ENCODE data around the gene ADGRD1. TPM values are rescaled to one million over a fixed set of nuclear protein-coding genes. Genes with fewer than 3 reads are reported as not detected.

The ADGRD1 gene
- polyA plus RNA-seq, 3 donors: 3.3 to 11.0 (median 10.3) TPM

DNA sequence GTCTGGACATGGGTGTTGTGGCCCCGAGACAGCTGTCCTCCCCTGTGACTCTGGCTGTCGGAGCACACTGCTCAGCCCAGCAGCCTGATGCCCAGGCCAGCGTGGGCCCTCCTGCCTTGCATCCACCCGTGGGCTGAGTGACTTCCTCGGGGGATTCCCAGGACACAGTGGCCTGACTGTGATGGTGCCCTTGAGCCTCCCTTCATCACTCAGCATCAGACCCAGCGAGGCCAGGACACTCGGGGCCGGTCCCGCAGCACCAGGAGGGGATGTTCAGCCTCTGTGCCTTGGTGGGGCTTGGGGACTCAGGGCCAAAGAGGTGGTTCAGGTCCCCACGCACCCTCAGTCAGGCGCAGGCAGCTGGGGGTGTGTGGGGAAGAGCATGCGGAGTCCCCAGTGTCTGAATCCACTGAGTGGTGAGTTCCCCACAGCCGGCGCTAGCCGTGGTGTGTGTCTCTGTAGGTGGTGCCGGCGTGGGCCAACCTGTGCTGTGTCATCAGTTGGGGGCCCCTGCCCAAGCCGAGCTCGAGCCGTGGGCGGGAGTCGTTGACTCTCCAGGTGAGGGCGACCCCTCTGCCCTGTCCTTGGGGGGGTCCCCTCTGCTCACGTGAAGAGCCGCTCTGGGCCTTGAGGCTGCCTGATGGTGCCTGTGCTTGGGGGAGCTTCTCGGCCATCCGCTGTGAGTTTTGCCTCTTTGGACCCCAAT is 185.8 kb downstream of the ADGRD1 start:
- 86 to 93% (median 91%) methylated on average over 27 of the region's 27 CpGs for WGBS, 3 donors

GRCh38 chr12:131140069-131140435 is 186.3 kb downstream of the ADGRD1 start:
- H3K27ac ChIP-seq (ENCODE audit: low read depth, low read length): no peak overlapping the region
- 86 to 91% (median 91%) methylated on average over 12 of the region's 12 CpGs for WGBS, 3 donors

More for the DNA sequence above, 185.8 kb downstream of the ADGRD1 start:
- H3K27ac ChIP-seq (ENCODE audit: low read depth, low read length): no peak overlapping the region

GRCh38 chr12:131140697-131141096 is 187.0 kb downstream of the ADGRD1 start:
- WGBS, 3 donors: 91 to 93% (median 92%) methylated on average over 10 of the region's 10 CpGs
- H3K27ac ChIP-seq (ENCODE audit: low read depth, low read length): no peak overlapping the region

DNA sequence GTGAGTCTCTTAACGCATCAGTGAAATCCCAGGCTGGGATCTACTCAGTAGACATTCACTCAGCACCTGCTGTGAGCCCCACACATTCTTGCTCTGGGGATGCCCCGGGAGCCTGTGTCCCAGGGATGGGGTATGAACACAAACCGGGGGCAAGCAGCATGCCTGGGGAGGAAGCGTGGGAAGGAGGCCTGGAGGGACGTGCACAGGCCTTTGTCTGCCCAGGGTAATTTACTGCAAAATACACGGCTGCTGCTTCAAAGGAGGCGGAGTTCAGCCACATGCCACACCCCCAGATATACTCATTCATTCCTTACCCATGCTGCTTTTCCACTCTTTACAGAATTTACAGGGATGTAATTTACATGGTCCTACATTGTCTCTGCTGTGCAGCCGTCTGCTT is 187.8 kb downstream of the ADGRD1 start:
- H3K27ac ChIP-seq (ENCODE audit: low read depth, low read length): no peak overlapping the region
- WGBS, 3 donors: 81 to 82% (median 81%) methylated on average over 8 of the region's 8 CpGs

DNA sequence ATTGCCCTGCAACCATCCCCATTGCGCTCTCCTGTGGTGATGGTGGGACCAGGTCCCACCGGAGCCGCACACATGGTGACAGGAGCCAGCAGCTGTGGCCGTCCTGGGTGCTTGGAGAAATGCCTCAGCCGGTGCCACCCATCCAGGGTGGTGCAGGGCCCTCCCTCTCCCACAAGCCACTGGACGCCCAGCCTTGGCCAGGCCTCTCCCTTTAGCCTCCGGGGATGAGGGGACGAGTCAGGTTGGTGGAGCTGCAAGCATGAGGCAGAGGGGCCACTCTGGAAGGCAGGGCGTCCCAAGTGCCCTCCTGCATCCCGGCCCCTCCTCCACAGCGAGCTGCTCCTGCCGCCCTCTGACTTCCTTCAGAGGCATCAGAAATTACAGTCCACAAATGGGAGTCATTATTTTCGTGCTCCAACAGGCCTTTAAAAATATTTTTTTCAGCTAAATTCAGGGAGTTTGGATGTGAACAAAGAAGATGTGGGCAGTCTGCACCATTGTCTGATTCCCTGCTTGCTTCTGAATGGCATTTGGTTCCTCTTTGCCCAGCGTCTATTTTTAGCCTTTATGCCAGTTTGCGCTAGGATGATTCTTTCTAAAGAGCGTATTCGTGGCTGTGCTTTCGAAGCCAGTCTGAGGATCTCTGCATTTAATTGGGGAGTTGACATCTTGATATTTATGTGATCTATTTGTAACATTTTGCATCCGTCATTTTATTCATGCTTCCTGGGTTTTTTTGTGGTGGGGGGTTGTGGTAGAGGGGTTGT is 189.4 kb downstream of the ADGRD1 start:
- no peak overlapping the region for H3K27ac ChIP-seq (ENCODE audit: low read depth, low read length)
- 56 to 72% (median 67%) methylated on average over 19 of the region's 19 CpGs for WGBS, 3 donors

GRCh38 chr12:131146173-131146675 is 192.5 kb downstream of the ADGRD1 start:
- 76 to 80% (median 76%) methylated on average over 5 of the region's 5 CpGs for WGBS, 3 donors
- H3K27ac ChIP-seq (ENCODE audit: low read depth, low read length): no peak overlapping the region

DNA sequence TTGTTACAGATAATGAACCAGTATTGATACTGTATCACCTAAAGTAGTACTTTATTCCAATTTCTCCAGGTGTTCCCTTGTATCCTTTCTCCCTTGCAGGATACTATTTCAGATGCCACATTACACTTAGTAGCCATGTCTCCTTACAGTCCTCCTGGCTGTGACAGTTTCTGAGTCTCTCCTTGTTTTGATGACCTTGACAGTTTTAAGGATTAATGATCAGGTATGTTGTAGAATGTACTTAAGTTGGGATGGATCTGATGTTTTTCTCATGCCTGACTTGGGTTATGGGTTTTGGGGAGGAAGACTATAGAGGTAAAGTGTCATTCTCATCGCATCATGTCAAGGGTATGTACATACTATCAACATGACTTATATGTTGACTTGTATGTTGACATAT is 193.6 kb downstream of the ADGRD1 start:
- no peak overlapping the region for H3K27ac ChIP-seq (ENCODE audit: low read depth, low read length)
- 93 to 98% (median 97%) methylated on average over 1 of the region's 1 CpG for WGBS, 3 donors

DNA sequence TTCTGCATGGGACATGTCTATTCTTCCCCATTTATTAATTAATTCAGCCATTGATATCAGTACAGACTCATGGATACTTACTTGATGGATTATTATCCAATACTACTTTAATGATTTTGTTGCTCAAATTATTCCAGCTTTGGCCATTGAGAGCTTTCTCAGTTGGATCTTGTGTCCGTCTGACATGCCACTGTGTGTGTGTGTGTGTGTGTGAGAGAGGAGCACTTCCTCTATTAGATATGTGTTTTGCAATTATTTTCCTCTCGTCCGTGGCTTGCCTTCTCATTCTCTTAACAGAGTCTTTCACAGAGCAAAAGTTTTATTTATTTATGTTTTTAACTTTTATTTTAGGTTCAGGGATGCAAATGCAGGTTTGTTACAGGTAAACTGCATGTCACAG is 194.2 kb downstream of the ADGRD1 start:
- WGBS, 3 donors: 44 to 72% (median 51%) methylated on average over 3 of the region's 3 CpGs
- no peak overlapping the region for H3K27ac ChIP-seq (ENCODE audit: low read depth, low read length)

- 76 to 87% (median 85%) methylated on average over 8 of the region's 8 CpGs for WGBS, 3 donors
Measured at GRCh38 chr12:131151558-131152345, 198.0 kb downstream of the ADGRD1 start.

GRCh38 chr12:131152587-131152986 is 198.9 kb downstream of the ADGRD1 start:
- 86 to 92% (median 92%) methylated on average over 5 of the region's 5 CpGs for WGBS, 3 donors

More at GRCh38 chr12:131151558-131152345, 198.0 kb downstream of the ADGRD1 start:
- no peak overlapping the region for H3K27ac ChIP-seq (ENCODE audit: low read depth, low read length)

GRCh38 chr12:131153016-131153415 is 199.3 kb downstream of the ADGRD1 start:
- 82 to 87% (median 87%) methylated on average over 5 of the region's 5 CpGs for WGBS, 3 donors
- no peak overlapping the region for H3K27ac ChIP-seq (ENCODE audit: low read depth, low read length)

More at GRCh38 chr12:131152587-131152986, 198.9 kb downstream of the ADGRD1 start:
- no peak overlapping the region for H3K27ac ChIP-seq (ENCODE audit: low read depth, low read length)

- 79 to 87% (median 87%) methylated on average over 5 of the region's 5 CpGs for WGBS, 3 donors
Measured at GRCh38 chr12:131153956-131154355, 200.2 kb downstream of the ADGRD1 start.

GRCh38 chr12:131155131-131155530 is 201.4 kb downstream of the ADGRD1 start:
- WGBS, 3 donors: 60 to 72% (median 65%) methylated on average over 6 of the region's 6 CpGs
- no peak overlapping the region for H3K27ac ChIP-seq (ENCODE audit: low read depth, low read length)

More at GRCh38 chr12:131153956-131154355, 200.2 kb downstream of the ADGRD1 start:
- no peak overlapping the region for H3K27ac ChIP-seq (ENCODE audit: low read depth, low read length)

- no peak overlapping the region for H3K27ac ChIP-seq (ENCODE audit: low read depth, low read length)
- WGBS, 3 donors: 78 to 95% (median 92%) methylated on average over 4 of the region's 4 CpGs
Measured at GRCh38 chr12:131157743-131158142, 204.0 kb downstream of the ADGRD1 start.

DNA sequence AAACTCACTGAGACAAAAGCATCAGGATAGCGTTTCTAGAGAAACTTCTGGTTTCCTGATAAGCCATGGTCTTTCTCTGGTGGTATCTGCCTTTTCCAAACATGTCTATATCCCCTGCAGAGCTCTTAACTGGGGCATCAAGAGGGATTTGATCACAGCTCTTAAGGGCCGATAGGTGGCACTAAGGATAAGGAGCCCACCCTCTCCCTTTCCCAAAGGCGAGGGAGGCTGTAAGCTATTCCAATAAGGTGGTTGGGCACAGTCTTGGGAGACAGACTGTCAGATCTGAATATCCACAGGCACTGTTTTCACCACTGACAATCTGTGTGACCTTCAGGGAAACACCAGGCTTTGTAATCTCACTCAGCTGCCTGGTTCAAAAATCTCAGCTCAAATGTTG is 206.0 kb downstream of the ADGRD1 start:
- H3K27ac ChIP-seq (ENCODE audit: low read depth, low read length): no peak overlapping the region
- WGBS, 3 donors: 53 to 76% (median 62%) methylated on average over 3 of the region's 3 CpGs

GRCh38 chr12:131162113-131162512 is 208.4 kb downstream of the ADGRD1 start:
- whole genome bisulfite sequencing, 3 donors: 80 to 98% (median 91%) methylated on average over 3 of the region's 3 CpGs
- H3K27ac ChIP-seq (ENCODE audit: low read depth, low read length): no peak overlapping the region

DNA sequence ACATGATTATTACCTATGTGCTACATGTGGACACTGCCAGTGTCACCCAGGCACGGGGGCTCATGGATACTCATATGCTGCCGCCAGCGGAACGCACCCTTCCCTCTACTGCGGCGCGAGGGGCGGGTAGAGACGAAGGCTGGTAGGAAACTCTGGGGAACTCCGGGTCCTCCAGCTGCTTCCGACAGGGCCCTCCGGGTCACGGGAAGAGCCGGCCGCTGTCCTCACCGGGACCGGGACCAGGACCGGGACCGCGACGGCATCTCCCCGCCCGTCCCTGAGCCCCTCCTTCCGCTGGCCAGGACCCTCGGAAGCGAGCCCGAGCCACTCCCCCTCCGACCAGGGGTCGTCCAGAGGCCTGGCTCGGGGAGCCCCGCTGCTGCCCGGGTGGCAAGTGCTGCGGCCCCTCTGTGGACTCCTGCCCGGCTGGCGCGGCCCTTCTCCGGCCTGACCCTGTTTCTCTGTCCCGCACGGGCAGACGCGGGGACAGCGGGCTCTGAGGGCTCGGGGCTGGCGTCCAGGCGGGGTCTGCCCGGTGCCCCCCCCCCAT is 209.6 kb downstream of the ADGRD1 start:
- WGBS, 3 donors: 68 to 85% (median 80%) methylated on average over 40 to 46 of the region's 46 CpGs
- H3K27ac ChIP-seq (ENCODE audit: low read depth, low read length): no peak overlapping the region

DNA sequence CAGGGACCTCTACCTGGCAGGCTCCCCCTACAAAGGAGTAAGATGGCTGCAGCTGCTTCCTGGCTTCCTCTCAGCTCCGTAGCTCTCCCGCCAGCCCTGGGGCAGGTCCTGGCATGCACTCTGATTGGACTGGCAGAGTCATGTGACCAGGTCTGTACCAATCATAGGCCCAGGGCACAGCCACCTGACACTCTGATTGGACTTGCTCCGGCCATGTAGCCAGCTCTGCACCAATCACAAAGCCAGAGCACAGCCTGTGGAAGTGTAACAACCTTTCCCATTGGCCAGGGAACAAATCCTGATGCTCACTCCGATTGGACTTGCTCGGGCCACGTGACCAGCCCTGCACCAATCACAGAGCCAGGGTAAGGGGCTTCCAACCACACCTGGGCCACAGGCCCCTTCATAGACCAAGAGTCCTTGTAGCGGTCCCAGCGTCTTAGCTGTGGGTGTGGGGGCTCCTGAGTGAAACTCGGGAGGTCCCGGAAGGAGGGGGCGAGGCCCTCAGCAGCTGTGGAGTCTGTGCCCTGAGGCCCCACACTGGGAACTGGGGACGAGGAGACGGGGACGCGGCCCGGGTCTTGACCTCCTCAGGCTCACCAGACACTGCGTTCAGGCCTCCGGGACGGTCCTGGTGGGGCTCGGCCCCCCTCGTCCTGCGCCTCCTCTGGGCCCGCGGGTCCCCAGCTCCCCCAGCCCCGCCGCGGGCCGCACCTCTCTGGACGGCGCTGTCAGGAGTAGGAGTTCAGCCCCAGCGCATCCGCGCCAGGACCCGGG is 210.6 kb downstream of the ADGRD1 start:
- no peak overlapping the region for H3K27ac ChIP-seq (ENCODE audit: low read depth, low read length)
- 94 to 97% (median 95%) methylated on average over 20 to 25 of the region's 34 CpGs for WGBS, 3 donors

Data from adipose tissue (tissue), 3 donors.